Esophagus muscularis mucosa (tissue), 4 donors: ENCODE results near the gene GPR151.

Experiments used
- CTCF ChIP-seq, 3 experiments: fragments of 200-600 bp in 2 of 3; fragments of 450-650 bp in 1 of 3; sonication (generic) in 2 of 3; IDR thresholded peaks; one replicate each; pipeline ENCODE4 v1.5.1; 2017 to 2019; ENCODE audit warnings: antibody characterized with exemption in 3 of 3, mild to moderate bottlenecking in 2 of 3, moderate library complexity in 1 of 3
- EP300 ChIP-seq: sonication (generic); formaldehyde crosslinking; IDR thresholded peaks from one replicate; pipeline ENCODE4 v1.6.1; 2017; ENCODE audit warnings: antibody characterized with exemption
- POLR2A ChIP-seq: fragments of 450-650 bp; IDR thresholded peaks from one replicate; pipeline ENCODE4 v1.6.1; 2017; ENCODE audit warnings: antibody characterized with exemption, moderate library complexity, mild to moderate bottlenecking, low read depth
- POLR2AphosphoS5 ChIP-seq, 2 donors: sonication (generic); formaldehyde crosslinking; IDR thresholded peaks; one replicate each; pipeline ENCODE4 v1.6.1; 2017; ENCODE audit warnings: antibody characterized with exemption in 2 of 2

DNA sequence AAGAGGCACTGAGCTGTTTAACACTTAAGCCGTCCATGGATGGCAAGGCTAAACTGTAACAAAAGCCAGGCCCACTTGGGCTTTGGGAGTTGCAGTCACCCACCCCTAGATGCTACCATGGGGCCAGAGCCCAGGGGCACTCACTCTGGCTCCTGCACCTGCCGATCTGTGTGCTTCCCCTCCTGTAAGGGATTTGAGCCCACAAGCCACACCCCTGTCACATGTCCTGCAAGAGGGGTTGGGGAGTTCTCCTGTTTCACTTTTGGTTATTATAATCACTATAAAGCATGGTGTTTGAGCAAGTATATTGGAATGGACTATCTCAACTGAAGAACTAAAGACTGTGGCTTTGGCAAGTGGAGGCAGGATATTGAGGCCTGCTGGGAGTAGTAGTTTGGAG is 14.0 kb upstream of the GPR151 start:
- TF ChIP-seq CTCF (IDR thresholded peaks at IDR 0.05): no peak
- no peak for TF ChIP-seq EP300
- no peak for TF ChIP-seq POLR2A
- no peak for TF ChIP-seq POLR2AphosphoS5 (IDR thresholded peaks at IDR 0.05)
